DND-41 (cell line): ENCODE results near the gene NEGR1.

ENCODE experiments used
- EZH2 ChIP-seq: IDR thresholded peaks from 3 replicates; pipeline ENCODE4 v1.6.1; 2012; ENCODE audit warnings: borderline replicate concordance, low read depth, mild to moderate bottlenecking, moderate library complexity, low read length, inconsistent platforms; ENCODE audit not compliant: severe bottlenecking
- TF ChIP-seq, protein P1 (sequence below): IDR thresholded peaks from 2 replicates; pipeline ENCODE4 v1.5.1; 2012; ENCODE audit warnings: borderline replicate concordance, low read length, moderate library complexity, mild to moderate bottlenecking; ENCODE audit not compliant: poor library complexity, severe bottlenecking; ENCODE audit errors: extremely low read depth

DNA sequence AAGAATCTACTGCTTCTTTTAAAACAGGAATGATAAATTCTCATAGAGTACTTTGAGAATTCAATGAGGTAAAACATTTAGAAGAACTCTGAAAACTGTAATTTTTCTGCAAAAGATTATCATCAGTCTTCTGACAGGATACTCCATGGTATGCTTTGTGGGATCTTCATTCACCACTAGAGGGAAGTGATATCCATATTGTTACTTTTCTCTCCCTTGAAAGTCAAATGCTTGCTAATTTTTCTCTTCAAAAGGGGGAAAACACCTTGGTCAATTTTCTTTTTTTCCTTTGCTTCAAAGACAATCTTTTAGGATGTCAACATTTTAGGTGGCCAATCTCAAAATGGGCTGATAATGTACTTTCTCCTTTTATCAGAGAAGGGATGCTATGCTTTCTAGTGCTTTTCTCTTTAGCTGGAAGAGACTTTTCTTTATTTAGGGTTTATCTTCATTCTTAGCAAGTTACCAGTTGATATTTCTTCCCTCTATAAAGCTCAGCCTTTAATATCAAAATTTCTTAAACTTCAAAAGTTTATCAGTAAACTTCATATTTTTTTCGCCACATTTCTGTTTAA lies 95.5 kb downstream of the NEGR1 start:
- TF ChIP-seq, protein P1, sequence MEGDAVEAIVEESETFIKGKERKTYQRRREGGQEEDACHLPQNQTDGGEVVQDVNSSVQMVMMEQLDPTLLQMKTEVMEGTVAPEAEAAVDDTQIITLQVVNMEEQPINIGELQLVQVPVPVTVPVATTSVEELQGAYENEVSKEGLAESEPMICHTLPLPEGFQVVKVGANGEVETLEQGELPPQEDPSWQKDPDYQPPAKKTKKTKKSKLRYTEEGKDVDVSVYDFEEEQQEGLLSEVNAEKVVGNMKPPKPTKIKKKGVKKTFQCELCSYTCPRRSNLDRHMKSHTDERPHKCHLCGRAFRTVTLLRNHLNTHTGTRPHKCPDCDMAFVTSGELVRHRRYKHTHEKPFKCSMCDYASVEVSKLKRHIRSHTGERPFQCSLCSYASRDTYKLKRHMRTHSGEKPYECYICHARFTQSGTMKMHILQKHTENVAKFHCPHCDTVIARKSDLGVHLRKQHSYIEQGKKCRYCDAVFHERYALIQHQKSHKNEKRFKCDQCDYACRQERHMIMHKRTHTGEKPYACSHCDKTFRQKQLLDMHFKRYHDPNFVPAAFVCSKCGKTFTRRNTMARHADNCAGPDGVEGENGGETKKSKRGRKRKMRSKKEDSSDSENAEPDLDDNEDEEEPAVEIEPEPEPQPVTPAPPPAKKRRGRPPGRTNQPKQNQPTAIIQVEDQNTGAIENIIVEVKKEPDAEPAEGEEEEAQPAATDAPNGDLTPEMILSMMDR = peak; percentile 63
- no peak for TF ChIP-seq EZH2
